Fibroblast of skin of right biceps (primary cell): ENCODE data around the gene MED25.

Experiments
- DNase-seq: peaks from one replicate; pipeline ENCODE4 v3.0.0-alpha.2; 2013

The MED25 gene

GRCh38 chr19:49847731-49848696 lies 29.9 kb downstream of the MED25 start:
- peak; percentile 88 for DNase-seq

DNA sequence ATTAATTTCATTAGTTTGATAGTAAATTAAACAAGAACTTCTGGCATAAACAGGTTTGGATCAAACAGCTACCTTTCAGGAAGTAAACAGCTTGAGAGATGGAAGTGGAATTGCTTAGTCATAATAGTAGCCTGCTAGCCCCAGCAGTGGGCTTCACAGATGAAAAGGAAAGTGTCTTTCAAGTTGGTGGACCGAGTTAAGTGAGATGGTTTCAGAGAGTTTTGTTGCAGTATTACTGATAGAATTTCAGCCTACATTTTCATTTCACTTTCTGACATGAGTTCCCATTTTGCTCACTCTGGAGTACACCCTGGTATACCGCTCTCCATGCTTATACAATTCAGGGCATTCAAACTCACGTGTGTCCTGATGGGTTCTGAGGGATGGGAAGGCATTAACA lies 30.8 kb downstream of the MED25 start:
- DNase-seq: no peak

- no peak for DNase-seq
Observed at GRCh38 chr19:49849433-49850220, 31.5 kb downstream of the MED25 start.

- no peak for DNase-seq
Observed at GRCh38 chr19:49850221-49850486, 32.1 kb downstream of the MED25 start.

DNA sequence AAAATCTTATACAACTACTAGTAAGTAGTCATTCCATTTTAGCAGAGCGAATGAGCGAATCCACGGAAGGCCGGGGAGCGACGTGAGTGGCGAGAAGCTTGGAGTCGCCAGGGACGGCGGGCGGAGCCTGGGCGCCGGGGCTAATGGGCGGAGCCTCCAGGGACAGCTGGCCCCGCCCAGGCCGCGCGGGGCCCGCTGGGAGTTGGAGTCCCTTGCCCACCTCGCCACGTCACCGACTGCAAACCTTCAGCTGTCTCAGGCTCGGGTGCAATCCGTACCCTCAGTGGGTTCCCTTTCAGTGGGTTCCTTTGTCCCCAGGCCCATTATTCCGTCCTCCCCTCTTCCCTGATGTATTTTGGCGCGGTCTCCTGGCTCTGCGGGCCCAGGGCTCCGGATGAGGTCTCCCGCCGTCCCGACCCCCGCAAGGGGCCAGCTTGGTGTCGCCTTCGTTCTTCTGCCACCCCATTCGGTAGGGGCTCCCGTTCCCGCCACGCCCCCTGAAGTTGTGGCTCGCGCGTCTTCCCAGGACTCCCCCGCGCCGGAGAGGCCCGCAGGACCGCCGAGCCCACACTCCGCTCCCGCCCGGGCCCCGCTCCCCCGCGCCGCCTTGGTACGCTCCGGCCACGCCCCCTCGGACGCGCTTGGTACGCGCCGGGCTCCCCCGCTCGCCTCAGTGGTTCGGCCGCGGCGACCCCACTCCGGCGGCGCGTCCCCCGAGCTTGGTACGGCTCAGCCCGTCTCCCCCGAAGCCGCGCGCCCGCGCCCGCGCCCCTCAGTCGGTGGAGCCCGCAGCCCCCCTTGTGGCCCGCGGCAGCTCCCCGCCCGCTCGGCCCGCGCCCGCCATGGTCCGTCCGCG lies 32.6 kb downstream of the MED25 start, which contains the start of gene PTOV1:
PTOV1 (plus strand) TSS at position 673 of the 856 bp plus-strand sequence.
- peak; percentile 93 for DNase-seq

GRCh38 chr19:49851456-49852259 lies 33.6 kb downstream of the MED25 start:
- DNase-seq: peak; percentile 58

DNA sequence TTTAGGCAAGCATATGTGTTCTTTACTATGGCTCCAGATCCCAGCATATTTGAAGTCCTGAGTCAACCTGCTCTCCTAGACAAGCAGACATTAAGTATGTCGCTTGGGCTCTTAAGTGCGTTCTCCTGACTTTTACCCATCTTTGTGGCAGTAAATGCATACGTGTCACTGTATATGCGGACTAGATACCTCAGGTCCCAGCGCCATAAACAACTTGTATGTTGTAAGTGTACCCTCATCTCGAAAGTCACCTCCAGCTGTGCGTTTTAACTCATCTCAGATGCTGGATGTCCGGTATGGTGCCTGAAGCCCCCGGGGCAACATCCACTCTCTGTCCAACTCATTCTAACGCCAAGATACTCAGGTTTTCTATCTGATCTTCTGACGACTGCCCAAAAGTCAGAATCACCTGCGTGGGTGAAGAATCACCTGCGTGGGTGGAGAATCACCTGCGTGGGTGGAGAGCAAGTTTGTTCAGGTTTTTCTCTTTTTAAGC lies 34.6 kb downstream of the MED25 start:
- DNase-seq: no peak

DNA sequence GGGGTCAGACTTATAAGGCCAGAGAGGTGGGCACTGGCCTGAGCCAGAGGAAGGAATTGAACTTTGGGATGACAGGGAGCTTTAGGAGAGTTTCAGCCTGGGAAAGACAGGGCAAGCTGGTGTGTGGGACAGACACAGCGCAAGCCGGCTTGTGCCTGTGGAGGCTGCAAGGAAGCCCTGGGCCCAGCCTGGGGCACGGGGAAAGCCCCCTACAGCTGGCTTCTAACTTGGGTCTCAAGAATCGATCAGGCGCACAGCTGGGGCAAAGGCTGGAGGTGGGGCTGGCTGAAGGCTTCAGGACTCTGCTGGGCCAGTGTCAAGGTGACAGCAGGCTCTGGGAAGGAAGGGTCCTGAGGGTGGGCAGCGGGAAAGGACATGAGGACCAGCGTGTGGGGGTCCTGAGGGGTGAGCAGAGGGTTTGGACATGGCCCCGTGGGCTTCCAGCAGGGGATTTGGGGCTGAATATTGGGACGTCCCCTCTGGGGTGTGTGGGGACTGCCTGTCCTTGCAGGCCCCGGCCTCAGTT lies 35.8 kb downstream of the MED25 start:
- DNase-seq: no peak

- DNase-seq: no peak
Observed at GRCh38 chr19:49854378-49855263, 36.5 kb downstream of the MED25 start.

DNA sequence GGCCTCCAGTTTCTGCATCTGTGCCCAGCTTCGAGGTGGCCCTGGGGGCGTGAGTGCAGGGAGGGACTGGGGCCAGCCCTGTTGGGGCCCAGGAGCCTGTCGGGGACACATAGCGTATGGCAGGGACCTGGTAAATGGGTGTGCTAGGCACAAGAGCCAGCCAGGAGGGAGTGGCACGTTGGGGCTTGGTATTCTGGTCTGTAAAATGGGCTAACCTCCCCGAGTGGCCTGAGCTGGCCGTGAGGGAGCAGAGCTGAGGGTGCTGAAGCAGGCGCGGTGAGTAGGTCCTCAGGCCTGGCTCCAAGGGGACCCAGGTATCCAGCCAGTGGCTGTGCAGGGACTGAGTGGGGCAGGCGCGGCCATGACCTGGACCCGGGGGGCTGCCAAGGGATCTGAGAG lies 37.2 kb downstream of the MED25 start:
- DNase-seq: no peak

GRCh38 chr19:49855676-49856573 lies 37.8 kb downstream of the MED25 start:
- no peak for DNase-seq

DNA sequence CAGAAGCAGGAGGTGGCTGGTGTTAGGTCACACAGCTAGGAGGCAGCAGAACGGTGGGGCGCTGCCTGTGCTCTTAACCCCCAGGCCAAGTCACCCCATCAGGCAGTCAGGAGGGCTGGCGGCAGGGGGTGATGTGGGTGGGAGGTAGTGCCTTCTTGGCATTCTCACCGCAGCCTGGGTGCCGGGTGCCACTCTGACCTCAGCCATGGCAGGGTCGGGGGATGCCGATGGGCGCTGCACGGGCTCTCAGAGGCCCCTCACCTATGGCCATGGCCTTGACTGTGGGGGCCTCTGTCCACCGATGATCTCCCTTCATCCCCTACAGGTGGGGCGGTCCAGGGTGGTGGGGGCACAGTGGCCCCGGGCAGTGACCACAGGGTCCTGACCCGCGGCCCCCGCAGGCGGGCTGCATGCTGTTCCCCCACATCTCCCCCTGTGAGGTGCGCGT lies 38.5 kb downstream of the MED25 start:
- DNase-seq: no peak

GRCh38 chr19:49857061-49857837 lies 39.2 kb downstream of the MED25 start:
- no peak for DNase-seq

DNA sequence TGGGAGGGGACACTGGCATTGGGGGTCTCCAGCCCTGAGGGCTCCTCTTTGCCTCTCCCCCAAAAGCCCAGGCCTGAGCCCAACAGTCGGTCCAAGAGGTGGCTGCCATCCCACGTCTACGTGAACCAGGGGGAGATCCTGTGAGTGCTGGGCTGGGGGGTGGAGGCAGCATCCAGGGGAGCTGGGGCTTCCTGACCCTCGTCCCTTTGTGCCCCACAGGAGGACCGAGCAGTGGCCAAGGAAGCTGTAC lies 39.7 kb downstream of the MED25 start:
- DNase-seq: no peak

DNA sequence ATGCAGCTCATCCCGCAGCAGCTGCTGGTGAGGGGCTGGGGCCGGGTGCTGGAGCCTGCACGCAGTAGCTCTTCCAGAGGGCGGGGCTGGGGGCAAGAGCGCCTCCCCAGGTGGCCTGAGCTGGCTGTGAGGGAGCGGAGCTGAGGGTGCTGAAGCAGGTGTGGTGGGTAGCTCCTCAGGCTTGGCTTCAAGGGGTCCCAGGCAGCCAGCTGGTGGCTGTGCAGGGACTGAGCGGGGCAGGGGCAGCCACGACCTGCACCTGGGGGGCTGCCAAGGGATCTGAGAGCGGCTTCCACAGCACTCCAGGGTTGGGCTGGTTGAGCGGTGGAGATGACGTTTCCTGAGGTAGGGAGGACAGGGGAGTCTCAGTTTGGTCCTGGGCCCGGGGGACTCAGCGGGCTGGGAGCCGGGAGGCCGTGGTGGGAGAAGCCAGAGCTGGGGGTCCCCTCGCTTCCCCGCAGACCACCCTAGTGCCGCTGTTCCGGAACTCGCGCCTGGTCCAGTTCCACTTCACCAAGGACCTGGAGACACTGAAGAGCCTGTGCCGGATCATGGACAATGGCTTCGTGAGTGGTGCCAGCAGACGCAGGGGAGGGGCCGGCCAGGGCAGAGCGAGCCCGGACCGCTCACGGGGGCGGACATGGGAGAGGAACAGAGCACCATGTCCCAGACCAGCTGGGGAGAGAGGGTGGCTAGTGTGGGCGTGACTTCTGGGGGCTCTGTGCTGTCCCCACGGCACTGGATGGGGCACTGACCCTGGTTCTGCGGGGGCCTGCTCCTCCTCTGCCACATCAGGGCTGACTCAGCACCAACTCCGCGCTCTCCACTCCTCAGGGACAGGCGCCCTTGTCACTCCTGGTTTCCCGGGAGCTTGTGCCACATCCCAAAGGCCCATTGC lies 40.2 kb downstream of the MED25 start:
- DNase-seq: no peak

DNA sequence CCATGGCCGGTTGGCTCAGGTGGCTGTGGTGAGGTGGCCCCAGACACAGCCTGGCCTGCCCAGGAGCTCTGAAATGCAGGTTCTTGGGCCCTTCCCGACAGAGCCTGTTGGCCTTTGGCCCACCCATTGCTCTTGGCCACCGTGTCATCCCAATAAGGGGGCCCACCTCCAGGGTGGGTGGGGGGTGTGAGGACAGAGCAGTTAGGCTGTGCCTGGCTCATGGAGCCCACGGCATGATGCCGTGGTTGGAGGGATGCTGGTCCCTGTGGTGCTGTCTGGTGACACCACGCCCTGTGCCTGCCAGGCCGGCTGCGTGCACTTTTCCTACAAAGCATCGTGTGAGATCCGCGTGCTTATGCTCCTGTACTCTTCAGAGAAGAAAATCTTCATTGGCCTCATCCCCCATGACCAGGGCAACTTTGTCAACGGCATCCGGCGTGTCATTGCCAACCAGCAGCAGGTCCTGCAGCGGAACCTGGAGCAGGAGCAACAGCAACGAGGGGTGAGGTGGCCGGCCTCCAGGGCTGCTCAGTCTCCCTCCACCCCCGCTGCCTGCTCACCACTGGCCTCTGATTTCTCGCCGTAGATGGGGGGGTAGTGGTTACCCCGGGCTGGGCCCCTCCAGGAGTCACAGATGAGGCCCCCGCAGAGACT lies 41.7 kb downstream of the MED25 start:
- no peak for DNase-seq

- no peak for DNase-seq
Observed at GRCh38 chr19:49860336-49861102, 42.4 kb downstream of the MED25 start.
